ENCODE data around the gene ZCCHC2.

ZCCHC2 gene

DNA sequence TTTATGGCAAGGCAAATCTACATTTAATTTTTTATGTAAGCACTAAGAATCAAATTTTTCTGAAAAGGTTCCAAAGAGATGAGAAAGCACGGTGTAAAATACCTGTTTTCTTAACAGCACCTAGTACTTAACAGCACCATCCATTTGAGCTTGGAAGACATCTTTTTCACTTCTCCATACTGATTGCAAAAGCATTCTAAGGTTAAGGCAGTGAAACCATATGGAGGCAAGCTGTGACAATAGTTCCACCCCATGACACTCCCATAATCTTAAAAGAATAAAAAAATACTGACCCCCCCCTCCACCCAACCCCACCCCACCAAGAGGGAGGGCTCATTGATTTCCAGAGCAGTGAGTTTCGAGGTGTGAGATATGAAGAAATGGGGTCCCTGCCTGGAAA, 60.6 kb downstream of the ZCCHC2 start:
- DNase-seq: no peak

DNA sequence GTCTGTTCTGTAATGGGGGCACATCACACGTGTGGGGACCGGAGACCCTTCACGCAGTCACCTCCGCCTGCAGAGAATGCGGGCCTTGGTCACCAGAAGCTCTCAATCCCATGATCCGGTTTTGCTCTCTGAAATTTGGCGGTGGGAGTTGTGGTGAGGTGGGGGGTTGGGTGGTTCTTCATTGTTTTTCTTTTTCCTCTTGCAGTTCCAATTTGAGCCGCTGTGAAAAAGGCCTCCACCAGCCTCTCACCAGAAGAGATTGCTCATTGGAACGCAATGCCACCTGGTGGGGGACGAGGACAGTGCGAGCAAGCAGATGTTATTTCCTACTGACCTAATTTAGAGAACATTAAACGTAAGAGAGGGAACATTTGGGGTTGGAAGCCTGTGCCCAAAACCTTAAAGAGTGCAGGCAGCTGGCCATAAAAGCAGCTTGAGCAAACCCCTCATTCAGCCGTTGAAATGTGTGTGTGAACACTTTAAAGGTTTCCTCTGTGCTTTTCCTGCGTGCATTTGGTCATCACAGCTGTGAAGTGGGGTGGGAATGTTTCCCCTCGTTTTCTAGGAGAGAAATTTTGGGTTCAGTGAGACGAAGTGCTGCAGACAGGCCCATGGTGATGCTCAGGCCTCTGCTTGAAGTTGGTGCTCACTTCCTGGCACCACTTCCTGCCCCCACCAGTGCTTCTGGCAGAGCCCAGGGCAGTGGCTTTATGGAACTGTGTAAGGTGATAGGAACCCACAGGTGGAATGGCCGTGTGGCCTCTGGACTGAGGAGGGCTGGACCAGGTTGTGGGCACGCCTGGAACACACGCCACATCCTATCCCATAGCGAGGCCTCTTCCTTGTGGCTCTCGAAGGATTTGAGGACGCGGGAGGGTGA, 61.7 kb downstream of the ZCCHC2 start:
- DNase-seq: peak; percentile 79

DNA sequence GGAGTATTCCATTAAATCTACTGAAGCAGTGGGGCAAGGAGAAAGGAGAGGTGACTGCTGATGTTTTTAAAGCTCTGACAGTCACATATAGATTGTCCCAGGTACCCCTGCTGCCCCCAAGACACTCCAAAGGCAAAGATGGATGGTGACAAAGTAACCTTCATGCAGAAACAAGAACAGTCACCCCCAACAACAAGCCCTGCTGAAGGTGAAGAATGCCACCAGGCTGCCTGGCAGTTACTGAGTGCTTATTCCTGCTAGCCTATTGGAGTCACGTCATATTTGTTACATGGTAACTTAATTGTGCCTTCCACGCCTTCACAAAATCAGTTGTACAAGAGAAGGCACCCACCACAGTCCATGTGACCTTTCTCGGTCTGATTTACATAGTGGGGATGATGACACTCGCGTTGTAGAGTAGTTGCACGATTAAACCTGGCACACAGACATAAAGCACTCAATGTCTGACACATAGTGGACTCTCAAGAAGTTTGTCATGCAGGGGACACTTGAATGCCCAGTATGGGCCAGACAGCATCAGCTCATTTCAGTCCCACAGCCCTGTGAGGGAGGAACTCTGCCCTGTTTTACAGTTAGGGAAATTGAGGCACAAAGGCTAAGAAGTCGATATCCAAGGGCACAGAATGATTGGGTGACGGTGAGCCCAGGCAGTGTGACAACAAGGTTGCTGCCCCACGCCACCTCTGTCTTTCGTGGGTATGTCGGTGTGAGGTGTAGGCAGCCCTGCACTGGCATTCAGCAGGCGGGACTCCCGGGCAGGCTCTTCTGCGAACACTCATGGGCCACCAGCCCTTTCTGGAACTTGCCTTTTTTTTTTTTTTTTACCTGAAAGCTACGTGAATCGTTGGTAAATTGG, 62.7 kb downstream of the ZCCHC2 start:
- no peak for DNase-seq

DNA sequence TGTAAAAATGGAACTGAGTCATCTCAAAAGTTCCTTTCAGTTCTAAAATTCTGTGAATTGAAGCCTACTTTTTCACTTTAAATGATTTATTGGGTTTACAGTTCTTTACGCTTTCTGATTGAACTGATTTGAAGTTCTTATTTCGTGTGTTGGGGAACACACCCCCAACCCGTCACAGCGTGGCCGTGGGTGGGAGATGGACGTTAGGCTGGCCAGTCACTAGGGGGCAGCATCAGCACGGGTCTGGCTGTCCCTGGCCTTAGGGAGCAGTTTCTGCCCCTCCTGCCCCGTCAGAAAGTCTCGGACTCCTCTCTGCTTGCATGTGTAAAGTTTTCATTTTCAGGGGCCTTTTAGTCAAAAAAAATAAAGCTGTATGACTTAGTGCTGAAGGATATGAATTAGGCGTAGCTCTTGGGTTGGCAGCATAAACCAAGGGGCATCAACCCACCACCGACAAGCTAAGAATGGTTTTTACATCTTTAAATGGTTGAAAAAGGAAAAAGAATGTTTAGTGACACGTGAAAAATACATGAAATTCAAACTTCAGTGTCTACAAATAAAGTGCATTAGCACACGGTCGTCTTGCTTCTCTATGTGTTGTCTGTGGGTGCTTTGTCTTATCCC, 63.4 kb downstream of the ZCCHC2 start:
- peak; percentile 53 for DNase-seq

DNA sequence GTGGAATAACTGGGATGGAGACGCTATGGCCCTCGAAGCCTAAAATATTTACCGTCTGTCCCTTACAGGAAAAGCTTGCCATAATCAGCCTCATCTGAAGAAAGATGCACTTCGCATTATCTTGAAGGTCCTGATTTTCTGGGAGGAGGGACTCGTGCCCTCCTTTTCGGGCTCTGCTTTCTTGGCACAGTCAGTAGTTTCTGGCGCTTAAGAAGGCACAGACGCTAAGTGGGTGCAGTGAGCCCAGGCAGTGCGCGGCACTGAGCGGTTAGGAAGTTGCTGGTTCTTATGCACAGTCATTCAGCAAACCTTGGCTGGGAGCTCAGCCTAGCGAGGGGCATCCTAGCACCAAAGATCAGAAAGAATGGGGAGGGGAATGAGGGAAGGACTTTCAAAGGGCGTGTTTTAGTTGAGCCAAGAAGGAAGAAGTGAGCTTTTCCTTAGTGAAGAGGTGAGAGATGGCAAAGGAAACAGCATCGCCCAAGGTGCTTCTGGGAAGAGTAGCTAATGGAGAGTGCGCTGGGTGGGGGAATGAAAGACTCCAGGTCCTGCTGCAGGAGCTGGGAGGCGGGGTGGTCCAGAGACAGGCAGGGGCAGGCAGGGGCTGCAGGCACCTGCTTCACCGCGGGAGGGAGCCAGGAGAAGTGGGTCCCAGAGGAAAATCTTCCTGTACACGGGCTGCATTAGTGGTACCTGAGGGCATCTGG, 64.1 kb downstream of the ZCCHC2 start:
- no peak for DNase-seq

DNA sequence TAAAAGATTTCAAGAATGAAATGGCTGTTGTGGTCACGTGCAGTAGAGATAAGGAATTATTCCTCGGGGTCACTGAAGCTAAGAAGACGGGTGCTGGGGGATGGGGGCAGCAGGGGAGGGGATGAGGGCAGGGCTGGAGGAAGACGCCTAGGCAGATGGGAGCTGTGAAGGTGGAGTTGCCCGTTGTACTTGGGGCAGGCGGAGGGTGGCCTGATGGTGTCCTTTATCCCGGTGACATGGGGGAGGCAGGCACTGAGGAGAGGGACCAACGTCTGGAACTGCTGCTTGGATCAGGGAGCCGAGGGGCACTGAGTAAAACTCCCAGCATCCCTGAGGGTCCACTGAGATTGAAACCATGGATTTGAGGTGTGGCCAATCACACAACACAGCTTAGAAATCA, 64.9 kb downstream of the ZCCHC2 start:
- DNase-seq: no peak

DNA sequence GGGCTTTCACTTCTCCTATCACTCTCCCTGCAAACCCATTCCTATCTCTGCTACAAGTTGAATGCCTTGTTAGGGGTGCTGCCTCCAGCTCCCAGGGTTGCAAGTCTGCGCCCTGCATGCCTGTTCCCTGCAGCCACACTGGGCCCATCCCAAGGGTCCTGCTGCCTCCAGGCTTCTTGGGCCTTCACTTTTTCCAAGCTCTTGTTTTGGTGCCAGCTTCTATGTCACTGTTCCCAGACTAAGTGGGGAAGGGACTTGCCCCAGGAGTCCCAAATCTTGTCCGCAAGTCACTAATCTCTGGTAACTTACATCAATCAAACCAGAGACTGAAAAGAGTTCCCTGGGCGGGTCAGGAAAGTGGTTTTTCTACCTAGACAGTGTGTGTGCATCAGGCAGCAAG, 65.4 kb downstream of the ZCCHC2 start:
- no peak for DNase-seq

DNA sequence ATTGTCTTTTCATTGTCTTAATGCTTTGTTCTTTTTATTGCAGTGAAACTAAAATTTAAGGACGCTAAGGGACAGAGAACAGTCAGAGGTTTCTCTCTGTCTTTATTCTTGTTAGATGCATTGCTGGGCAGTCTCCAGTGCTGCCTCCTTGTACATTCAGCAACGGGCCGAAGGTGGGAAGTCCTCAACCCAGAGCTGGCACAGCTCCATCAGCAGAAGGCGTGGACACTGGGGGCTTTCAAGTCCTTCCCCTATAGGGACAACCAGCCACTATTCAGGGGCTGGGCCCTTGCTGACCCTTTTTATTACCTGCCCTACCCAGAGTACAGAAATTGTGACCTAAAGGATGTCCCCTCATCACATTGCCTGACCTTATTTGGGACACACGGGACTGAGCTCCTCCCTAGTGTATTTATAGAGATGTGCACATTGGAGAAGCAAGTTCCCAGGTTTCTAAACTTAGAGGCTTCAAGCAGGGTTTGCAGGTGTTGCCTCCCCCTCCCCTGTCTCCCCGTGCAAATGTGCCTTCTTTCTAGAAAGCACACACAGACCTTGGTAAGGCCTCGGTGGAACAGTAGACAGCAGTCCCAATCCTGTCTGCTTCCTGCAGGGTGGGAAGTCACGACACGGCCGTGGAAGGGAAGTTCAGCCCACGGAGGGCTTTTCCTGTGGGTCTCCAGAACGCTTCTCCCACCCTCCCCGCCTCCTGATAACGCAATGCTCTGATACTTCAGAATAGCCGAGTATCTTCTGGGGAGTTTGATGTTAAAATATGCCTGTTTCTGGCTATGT, 68.2 kb downstream of the ZCCHC2 start:
- DNase-seq: no peak

DNA sequence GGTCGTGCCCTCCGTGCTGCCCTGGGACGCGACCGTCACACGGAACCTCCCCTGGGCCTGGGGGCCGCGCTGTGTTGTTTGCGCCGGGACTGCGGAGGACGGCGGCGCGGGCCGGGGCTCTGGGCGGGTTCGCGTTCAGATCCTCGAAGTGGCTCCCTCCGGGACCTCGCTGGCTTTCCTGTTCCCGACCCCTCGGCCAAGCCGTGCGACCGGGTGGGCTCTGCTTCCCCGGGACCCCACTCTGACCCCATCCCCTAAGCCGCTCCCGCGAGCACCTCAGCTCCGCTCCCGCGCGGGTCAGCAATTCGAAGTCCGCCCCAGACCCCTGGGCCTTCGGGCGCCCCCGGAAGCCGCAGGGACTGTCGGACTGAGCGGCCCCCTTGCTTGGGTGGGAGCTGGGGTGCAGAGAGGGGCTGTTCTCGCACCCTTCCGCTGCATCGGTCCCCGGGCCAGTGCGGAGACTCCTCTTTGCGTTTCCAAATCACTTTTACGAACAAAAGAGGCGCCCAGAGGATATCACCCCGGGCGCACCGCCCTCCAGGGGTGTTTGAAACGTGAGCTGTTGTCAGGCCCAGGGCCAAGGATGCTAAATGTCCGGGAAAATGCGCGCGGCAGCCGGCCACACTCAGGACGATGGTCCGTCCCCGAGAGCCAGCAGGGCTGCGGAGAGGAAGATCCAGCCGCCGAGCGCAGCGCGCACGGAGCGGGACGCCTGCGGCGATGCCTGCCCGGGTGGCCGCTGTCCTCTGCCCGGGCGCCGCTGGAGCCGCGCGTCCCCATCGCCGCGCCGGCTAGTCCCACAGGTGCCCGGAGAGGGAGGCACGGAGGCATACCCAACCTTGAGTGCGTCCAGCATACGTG, 73.5 kb downstream of the ZCCHC2 start:
- no peak for DNase-seq

DNA sequence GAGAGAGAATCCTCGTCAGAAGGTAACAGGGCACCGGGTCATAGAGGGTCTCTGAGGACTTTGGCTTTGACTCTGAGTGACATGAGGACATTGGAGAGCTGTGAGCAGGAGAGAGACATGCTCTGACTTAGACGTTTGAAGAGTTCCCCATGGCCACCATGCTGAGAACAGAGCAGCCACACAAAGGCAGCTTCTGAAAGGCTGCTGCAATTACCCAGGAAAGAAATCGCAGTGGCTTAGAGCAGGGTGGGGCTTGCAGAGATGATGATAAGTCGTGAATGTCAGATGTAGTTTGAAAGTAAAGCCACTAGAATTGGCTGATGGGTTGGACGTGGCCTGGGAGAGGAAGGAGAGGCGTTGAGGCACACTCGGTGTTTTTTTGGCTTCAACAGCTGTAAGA, 79.0 kb downstream of the ZCCHC2 start:
- DNase-seq: no peak

DNA sequence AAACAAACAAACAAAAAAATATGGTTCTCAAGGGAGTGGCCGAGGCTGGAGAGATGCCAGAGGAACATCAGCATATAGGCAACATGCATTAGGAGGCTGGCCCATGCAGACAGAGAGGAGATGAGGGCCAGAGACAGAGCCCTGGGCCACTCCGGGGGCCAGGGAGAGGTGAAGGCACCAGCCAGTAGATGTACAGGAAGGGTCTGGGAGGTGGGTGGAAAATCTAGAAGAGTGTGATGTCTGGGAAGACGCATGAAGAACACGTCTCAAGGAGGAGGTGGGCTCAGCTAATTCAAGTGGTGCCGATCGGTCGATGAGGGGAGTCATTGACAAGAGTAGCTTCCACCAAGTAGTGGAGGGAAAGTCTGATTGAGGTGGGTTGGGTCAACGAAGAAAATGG, 79.9 kb downstream of the ZCCHC2 start:
- DNase-seq: no peak

DNA sequence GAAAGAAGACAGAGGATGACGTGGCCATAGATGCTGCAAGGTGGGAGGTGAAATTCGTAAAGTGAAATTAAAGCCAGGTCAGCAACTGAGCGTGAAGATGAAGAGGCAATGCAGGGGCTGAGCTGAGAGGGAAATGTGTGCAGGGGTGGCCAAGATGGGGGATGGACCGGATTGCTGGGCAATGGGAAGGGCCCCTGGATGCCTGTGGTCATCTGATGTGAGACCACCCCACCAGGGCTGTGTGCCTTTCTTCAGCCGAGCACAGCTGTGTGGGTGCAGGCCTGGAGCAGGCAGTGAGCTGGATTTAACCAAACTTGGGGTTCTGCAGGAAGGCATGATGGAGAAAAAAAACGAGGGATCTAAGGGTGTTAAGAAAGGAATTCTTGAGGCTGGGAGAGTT, 80.4 kb downstream of the ZCCHC2 start:
- no peak for DNase-seq

DNA sequence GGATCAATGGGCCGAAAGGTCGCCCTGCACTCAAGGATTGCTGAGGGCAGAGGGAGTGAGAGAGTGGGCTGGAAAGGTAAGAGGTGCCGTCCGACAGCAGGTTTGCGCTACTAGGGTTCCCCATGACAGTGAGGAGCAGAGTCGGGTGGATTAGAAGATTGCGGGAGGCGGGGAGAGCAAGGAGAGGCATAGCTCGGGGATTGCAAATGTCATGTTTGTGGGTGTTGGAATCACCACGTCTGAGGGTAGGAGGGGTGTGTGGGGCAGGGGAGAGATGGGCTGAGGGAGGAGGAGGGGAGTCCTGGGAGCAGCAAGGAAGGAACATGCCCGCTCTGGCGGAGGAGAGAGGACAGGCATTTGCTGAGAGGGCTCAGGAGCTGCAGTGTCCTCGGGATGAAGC, 81.2 kb downstream of the ZCCHC2 start:
- no peak for DNase-seq

DNA sequence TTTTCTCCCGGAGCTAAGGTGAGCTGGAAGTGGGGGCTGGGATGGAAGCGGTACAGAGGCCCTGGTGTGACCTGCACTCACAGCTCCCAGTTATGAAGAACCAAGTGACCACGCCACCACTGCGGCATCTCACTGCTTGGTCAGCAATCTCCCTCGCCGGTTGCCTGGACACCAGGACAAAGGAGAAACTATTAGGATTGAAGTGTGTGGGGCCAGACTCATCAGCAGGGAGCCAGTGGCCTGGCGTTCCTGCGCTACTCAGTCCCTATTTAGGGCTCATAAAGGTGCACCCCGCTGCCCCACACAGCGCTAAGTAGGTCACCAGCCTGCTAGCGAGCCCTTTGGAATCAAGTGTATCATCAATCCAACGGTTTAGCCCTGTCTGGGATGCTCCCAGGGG, 82.9 kb downstream of the ZCCHC2 start:
- no peak for DNase-seq

DNA sequence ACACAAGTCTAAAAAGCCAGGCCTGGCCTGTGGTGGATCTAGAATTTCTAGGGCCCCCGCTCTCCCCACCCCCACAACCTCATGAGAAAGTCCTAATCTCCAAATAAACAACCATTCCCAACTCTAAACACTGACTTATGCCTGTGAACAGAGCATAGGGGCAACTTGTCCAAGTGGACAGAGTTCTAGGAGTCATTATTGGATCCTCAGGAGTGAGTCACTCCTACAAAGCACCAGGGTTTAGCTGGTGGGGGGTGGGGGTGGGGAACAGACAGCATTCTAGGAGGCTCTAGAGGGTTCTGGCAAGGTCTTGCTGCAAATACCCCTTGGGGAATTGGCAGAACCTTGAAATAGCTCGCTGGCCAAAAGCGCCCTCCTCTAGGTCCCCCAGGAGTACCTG, 83.3 kb downstream of the ZCCHC2 start:
- no peak for DNase-seq

DNA sequence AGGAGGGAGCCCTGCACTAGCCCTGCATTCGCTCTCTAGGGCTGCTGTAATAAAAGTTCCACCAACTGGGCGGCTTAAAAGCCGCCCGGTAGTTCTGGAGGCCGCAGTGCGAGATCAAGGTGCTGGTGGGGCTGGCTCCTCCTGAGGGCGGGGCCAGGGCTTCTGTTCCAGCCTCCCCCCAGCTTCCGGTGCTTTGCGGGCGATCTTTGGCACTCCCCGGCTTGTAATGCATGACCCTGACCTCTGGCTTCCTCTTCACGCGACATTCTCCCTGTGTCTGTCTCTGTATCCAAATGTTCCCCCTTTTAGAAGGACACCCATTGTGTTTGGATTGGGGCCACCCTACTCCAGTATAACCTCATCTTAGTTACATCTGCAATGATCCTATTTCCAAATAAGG, 84.5 kb downstream of the ZCCHC2 start:
- DNase-seq: no peak

DNA sequence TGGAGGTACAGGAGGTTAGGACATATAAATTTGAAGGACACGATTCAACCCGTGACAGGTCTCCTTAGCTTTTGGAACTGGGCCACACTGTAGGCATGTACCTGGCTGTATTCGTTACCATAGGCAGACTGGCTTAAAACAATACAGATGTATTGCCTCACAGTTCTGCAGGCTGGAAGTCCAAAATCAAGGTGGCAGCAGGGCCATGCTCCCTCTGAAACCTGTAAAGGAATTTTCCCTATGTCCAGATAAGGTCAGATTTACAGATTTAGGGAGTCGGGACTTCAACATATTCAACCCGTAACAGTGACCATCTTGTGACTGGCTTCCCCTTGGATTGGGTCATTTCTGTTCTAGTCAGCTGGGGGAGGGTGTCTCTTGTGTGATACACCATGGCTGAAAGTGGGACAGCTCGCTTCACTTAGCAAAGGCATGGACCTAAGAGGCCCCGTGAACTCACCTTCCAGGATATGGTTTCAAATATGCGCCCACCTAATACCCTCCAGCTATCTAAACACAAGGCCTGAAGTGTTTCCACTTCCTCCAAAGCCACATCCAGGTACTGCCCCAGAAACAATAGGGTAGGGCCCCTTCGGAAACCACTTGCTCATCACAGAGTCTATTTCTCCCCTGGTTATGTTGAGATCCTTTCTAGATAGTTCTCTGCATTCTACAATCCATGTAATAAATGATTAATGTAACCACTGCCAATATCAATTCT, 85.0 kb downstream of the ZCCHC2 start:
- DNase-seq: no peak

DNA sequence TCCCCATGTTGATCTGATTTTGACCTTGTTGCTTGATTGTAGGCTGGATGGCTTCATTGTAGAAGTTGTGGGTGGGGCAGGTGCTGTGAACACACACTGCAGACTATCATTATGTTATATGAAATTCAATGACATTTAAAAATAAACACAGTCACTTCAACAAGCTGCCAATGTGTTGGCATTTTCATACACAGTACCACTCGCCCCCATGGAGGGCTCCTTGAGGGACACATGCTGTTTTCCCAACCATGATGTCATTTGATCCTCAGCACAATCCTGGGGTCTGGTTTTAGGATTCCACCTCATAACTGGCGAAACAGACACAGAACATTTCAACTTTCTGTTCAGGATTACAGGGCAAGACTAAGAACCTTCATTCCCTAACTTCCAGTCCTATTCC, 86.9 kb downstream of the ZCCHC2 start:
- no peak for DNase-seq

DNA sequence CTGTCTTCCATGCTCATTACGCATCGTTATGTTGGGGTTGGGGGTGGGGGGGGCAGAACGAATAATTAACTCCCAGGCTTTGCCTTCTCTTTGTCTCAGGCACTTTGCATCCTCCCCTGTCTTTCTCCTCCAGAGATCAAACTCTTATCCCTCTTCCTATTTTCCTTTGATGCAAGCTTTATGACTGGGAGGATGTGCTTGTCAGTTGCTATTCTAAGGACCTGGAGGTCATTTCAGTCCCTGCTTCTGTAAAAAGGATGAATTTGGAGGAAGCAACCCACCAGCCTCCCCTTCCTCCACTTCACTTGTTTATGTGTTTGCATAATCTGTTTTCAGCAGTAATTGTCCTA, 87.5 kb downstream of the ZCCHC2 start:
- no peak for DNase-seq

DNA sequence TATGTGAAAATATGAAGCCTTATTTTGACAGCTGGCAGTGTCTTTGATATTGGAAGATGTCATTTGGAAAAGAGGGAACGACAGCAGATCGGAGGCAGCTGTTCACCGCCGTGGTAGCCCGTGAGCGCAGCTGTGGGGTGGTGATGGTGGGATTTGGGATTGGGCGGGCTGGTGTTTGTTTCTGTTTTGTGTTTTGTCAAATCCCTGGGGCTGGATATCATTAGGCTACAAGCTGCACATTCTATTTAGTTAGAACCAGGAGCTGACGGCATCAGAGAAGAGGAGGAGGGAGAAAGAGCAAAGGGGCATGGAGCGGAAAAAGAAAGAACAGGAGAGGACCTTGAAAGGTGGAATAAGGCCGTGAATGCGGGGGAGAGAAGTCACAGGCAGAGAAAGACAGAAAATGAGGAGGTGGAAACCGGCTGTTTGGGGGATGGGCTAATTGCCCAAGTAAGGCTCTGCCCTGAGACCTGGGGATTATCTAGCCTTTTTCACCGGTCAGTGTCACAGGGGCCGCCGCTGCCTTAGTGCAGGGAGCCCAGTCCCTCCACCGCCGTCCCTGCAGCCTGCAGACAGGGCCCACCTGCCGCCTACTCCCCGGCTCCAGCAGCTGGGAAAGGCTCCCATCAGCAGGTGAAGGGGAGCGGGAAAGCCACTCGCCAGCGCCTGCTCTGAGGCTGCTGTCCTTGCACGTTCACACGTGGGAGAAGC, 88.0 kb downstream of the ZCCHC2 start:
- no peak for DNase-seq

All from CD4-positive, alpha-beta T cell treated with Interferon gamma for 1 hour (primary cell).